HCT116 (cell line): ENCODE measurements around the gene PLCB1. TPM values are rescaled to one million over a fixed set of nuclear protein-coding genes. Genes with fewer than 3 reads are reported as not detected.

Experiments
- ATAC-seq: fragments of 200-7000 bp; cut with Tn5 transposase; 2 replicates; pipeline ENCODE4 v1.9.1; 2020; ENCODE audit warnings: mild to moderate bottlenecking, moderate library complexity
- BruUV-seq: library from RNA; stranded (reverse); fragments of 400-500 nt; replicated peaks from 2 replicates; lab custom pipeline; 2021; lab: Mats Ljungman, UMichigan
- CTCF ChIA-PET: fragments of 300-600 bp; sonication (Branson Sonifier 250); formaldehyde crosslinking; loops from one replicate; lab custom pipeline; 2021; ENCODE audit warnings: antibody characterized with exemption; lab: Charles Lee
- POLR2A ChIA-PET: fragments of 300-600, 350-600 bp; sonication (Branson Sonifier 250); formaldehyde crosslinking; loops from one replicate; lab custom pipeline; 2021; ENCODE audit warnings: antibody characterized with exemption; lab: Charles Lee
- RAD21 ChIA-PET, 2 experiments: fragments of 300-600 bp; sonication (Branson Sonifier 250); formaldehyde crosslinking; loops; one replicate each; lab custom pipeline; 2023; ENCODE audit warnings: low total read pairs in 2 of 2; ENCODE audit not compliant: uncharacterized antibody in 2 of 2, unreplicated experiment in 2 of 2, low non-redundant PET in 1 of 2; lab: Charles Lee
- DNase-seq: peaks from one replicate; pipeline ENCODE4 v3.0.0-alpha.2; 2010; ENCODE audit warnings: low read depth, low spot score
- H2AFZ ChIP-seq: fragments of 200-600 bp; shearing (Covaris generic), sonication (generic); 2 replicates; pipeline ENCODE4 v1.6.1; 2017; ENCODE audit warnings: low read depth, mixed run types, mixed read lengths, antibody characterized with exemption, low read length; ENCODE audit not compliant: poor library complexity, severe bottlenecking
- H3K27ac ChIP-seq: 2 replicates; pipeline ENCODE4 v1.5.1; 2012; ENCODE audit warnings: low read depth, low read length
- H3K27me3 ChIP-seq: fragments of 200-600 bp; sonication (generic); 2 replicates; pipeline ENCODE4 v1.6.1; 2016; ENCODE audit warnings: mixed run types, low read length, mixed read lengths; ENCODE audit not compliant: insufficient read depth
- H3K36me3 ChIP-seq, 2 experiments: fragments of 200-500 bp in 1 of 2; fragments of 200-600 bp in 1 of 2; sonication (Bioruptor generic) in 1 of 2; sonication (generic) in 1 of 2; 2 replicates each; pipeline versions ENCODE4 v1.5.1 to v1.6.1; 2014 to 2016; ENCODE audit warnings: low read length in 2 of 2, inconsistent platforms in 1 of 2, mixed read lengths in 1 of 2, mixed run types in 1 of 2; ENCODE audit not compliant: insufficient read depth in 2 of 2, control insufficient read depth in 1 of 2
- H3K4me1 ChIP-seq, 2 experiments: fragments of 200-600 bp in 1 of 2; sonication (generic) in 1 of 2; 2 replicates each; pipeline versions ENCODE4 v1.5.1 to v1.6.1; 2012 to 2017; ENCODE audit warnings: low read length in 2 of 2, inconsistent platforms in 1 of 2, mild to moderate bottlenecking in 1 of 2, mixed read lengths in 1 of 2, mixed run types in 1 of 2, moderate library complexity in 1 of 2; ENCODE audit not compliant: insufficient read depth in 2 of 2, control insufficient read depth in 1 of 2
- H3K4me2 ChIP-seq: fragments of 200-600 bp; sonication (generic); 2 replicates; pipeline ENCODE4 v1.6.1; 2017; ENCODE audit warnings: mixed run types, low read length, mixed read lengths
- H3K4me3 ChIP-seq, 2 experiments: fragments of 200-600 bp in 1 of 2; sonication (generic) in 1 of 2; replicated peaks in 1 of 2; 2 replicates each; pipeline ENCODE4 v1.5.1; 2011 to 2016; ENCODE audit warnings: low read length in 2 of 2, control low read depth in 1 of 2, low read depth in 1 of 2, mild to moderate bottlenecking in 1 of 2, mixed read lengths in 1 of 2, mixed run types in 1 of 2
- H3K79me2 ChIP-seq: fragments of 200-600 bp; sonication (generic); 2 replicates; pipeline ENCODE4 v1.6.1; 2017; ENCODE audit warnings: mild to moderate bottlenecking, mixed run types, low read length, moderate library complexity, mixed read lengths; ENCODE audit not compliant: insufficient read depth
- H3K9ac ChIP-seq: fragments of 200-600 bp; sonication (generic); 2 replicates; pipeline ENCODE4 v1.6.1; 2016; ENCODE audit warnings: low read length, mixed read lengths
- H3K9me2 ChIP-seq: fragments of 200-600 bp; sonication (generic), shearing (Covaris generic); 2 replicates; pipeline ENCODE4 v1.6.1; 2017; ENCODE audit warnings: mixed run types, mild to moderate bottlenecking, moderate library complexity; ENCODE audit not compliant: insufficient read depth
- H3K9me3 ChIP-seq, 2 experiments: fragments of 200-500 bp in 1 of 2; fragments of 200-600 bp in 1 of 2; sonication (Bioruptor generic) in 1 of 2; sonication (generic) in 1 of 2; 2 replicates each; pipeline ENCODE4 v1.6.1; 2014 to 2017; ENCODE audit warnings: low read length in 2 of 2, mixed read lengths in 2 of 2, inconsistent platforms in 1 of 2, low read depth in 1 of 2, mild to moderate bottlenecking in 1 of 2, mixed run types in 1 of 2, moderate library complexity in 1 of 2; ENCODE audit not compliant: control insufficient read depth in 1 of 2, insufficient read depth in 1 of 2
- H4K20me1 ChIP-seq: fragments of 200-600 bp; sonication (generic), shearing (Covaris generic); 2 replicates; pipeline ENCODE4 v1.6.1; 2017; ENCODE audit warnings: mixed run types, mild to moderate bottlenecking, moderate library complexity; ENCODE audit not compliant: insufficient read depth
- EZH2 ChIP-seq: fragments of 200-600 bp; sonication (generic); IDR thresholded peaks from 2 replicates; pipeline ENCODE4 v1.6.1; 2017; ENCODE audit warnings: antibody characterized with exemption, mixed run types
- EZH2phosphoT487 ChIP-seq: fragments of 200-600 bp; IDR thresholded peaks from 2 replicates; pipeline ENCODE4 v1.6.1; 2018; ENCODE audit warnings: antibody characterized with exemption, borderline replicate concordance
- FOSL1 ChIP-seq: IDR thresholded peaks from 2 replicates; pipeline ENCODE4 v1.6.1; 2012; ENCODE audit warnings: low read depth
- POLR2A ChIP-seq: IDR thresholded peaks from 2 replicates; pipeline ENCODE4 v1.7.0; 2011; ENCODE audit warnings: borderline replicate concordance; ENCODE audit not compliant: insufficient read depth, insufficient read length; ENCODE audit errors: extremely low read depth
- POLR2AphosphoS5 ChIP-seq: IDR thresholded peaks from 2 replicates; pipeline ENCODE4 v1.6.1; 2011; ENCODE audit warnings: mild to moderate bottlenecking, low read depth, low read length, moderate library complexity
- RAD21 ChIP-seq: IDR thresholded peaks from 2 replicates; pipeline ENCODE4 v1.6.1; 2012; ENCODE audit warnings: low read depth, mild to moderate bottlenecking
- SIN3A ChIP-seq: IDR thresholded peaks from 2 replicates; pipeline ENCODE4 v1.6.1; 2012; ENCODE audit warnings: low read depth
- SP1 ChIP-seq: IDR thresholded peaks from 2 replicates; pipeline ENCODE4 v1.6.1; 2012; ENCODE audit warnings: low read depth
- TCF7L2 ChIP-seq: IDR thresholded peaks from 2 replicates; pipeline ENCODE4 v1.7.0; 2011; ENCODE audit warnings: borderline replicate concordance, inconsistent platforms; ENCODE audit not compliant: insufficient read depth, insufficient read length; ENCODE audit errors: extremely low read depth
- ZFX ChIP-seq: fragments of 450-650 bp; IDR thresholded peaks from 2 replicates; pipeline ENCODE4 v1.6.1; 2017
- ZNF274 ChIP-seq: fragments of 200-500 bp; sonication (Bioruptor generic); IDR thresholded peaks from 2 replicates; pipeline ENCODE4 v1.6.1; 2014; ENCODE audit warnings: mild to moderate bottlenecking, low read depth, low read length, inconsistent platforms
- intact Hi-C: fragments of 100-400 bp; cut with micrococcal nuclease; formaldehyde crosslinking; loops from 2 replicates; pipeline ENCODE4 v1.10.0; 2022
- total RNA-seq: library from RNA; stranded (reverse); gene quantifications from one replicate; pipeline ENCODE4 v1.2.1, GENCODE V29; 2021; ENCODE audit not compliant: unreplicated experiment

PLCB1 gene
- total RNA-seq, 1 experiment from 2014 or later = 15.8 TPM

DNA sequence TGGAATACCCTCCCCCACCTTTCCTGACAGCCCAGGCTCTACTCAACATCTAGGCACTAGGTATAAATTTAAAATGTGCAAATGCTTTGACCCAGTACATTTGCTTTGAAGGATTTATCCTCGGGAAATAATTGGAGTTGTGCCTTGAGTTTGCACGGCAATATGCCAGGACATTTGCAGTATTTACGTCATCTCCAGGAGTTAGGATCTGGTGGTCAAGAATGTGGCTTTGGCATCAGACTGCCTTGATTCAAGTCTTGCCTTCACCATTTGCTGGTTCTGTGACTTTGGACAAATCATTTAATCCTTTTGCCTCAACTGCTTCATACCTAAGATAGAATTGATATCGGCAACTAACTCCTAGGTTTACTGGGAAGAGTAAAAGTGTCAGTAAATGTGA lies 169.6 kb downstream of the PLCB1 start:
- Histone ChIP-seq H3K4me2 (no peak overlapping the region), H3K9ac (no peak overlapping the region), H4K20me1 (no peaks in the 10 kb centered on the region), H3K79me2 (no peaks in the 10 kb centered on the region), H3K9me2 (no peaks in the 10 kb centered on the region), H2AFZ (no peak overlapping the region), H3K27ac (no peak overlapping the region), H3K36me3 (no peaks in the 10 kb centered on the region), H3K27me3 (no peaks in the 10 kb centered on the region), H3K4me3 (no peak overlapping the region), H3K9me3 (no peaks in the 10 kb centered on the region), H3K4me1 (peaks cover 0 to 3% of the 10 kb centered on the region in 2 experiments; a peak in 1 of 4 replicates)
- no peak for TF ChIP-seq SP1
- no peak for TF ChIP-seq FOSL1
- TF ChIP-seq SIN3A = no peak
- TF ChIP-seq RAD21 = no peak
- TF ChIP-seq POLR2A = no peak
- TF ChIP-seq POLR2AphosphoS5 = no peak
- TF ChIP-seq TCF7L2 = no peak
- TF ChIP-seq EZH2 = no peak
- no peak for TF ChIP-seq ZFX
- ATAC-seq (no peak), DNase-seq (no peak)
- BruUV-seq = no TSS peak
- RAD21 ChIA-PET = no interaction called here
- CTCF ChIA-PET = no interaction called here
- intact Hi-C loops = no loop called here
- POLR2A ChIA-PET = no interaction called here

DNA sequence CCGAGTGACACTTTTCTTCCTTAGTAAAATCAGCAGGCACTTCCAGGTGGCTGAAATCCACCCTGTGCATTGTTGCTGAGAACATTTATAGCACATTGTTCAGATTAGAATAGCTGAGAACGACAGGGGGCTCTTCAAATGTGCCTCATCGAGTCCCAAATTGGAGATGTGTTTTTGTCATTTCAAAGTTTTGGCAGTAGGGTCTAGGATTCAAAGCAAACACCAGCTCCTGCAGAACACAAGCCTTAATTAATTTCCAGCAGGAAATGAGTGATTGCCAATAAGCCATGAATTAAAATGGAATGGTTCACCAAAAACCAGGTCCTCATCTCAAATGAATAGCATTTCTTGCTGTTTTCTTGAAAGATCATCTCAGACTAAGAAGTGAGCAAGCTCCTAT lies 171.6 kb downstream of the PLCB1 start:
- H3K9ac ChIP-seq = no peak overlapping the region
- no peaks in the 10 kb centered on the region for H3K79me2 ChIP-seq
- no peaks in the 10 kb centered on the region for H3K9me2 ChIP-seq
- peaks cover 0 to 3% of the 10 kb centered on the region in 2 experiments; a peak in 1 of 4 replicates for H3K4me1 ChIP-seq
- H3K4me3 ChIP-seq = no peak overlapping the region
- ATAC-seq = no peak
- intact Hi-C loops = loop anchor here (2.0 kb wide), 1 partner anchor 173 kb away; no protein-coding TSS in a partner anchor
- CTCF ChIA-PET = no interaction called here
- no peak overlapping the region for H3K27ac ChIP-seq
- DNase-seq = no peak
- no peaks in the 10 kb centered on the region for H4K20me1 ChIP-seq
- BruUV-seq = no TSS peak
- H2AFZ ChIP-seq = no peak overlapping the region
- H3K36me3 ChIP-seq = no peaks in the 10 kb centered on the region
- RAD21 ChIA-PET = no interaction called here
- no peaks in the 10 kb centered on the region for H3K27me3 ChIP-seq
- H3K9me3 ChIP-seq = no peaks in the 10 kb centered on the region
- no peak overlapping the region for H3K4me2 ChIP-seq
- no peak for TF ChIP-seq EZH2phosphoT487
- TF ChIP-seq ZNF274 = no peak
- TF ChIP-seq EZH2 = no peak
- no peak for TF ChIP-seq ZFX
- POLR2A ChIA-PET = no interaction called here
